NCI-H2029 treated with DMSO at 0.1 percent for 48 hours (cell line): ENCODE measurements around the gene CMC4.

Experiments used
- DNase-seq: peaks from one replicate; lab custom pipeline; 2025; lab: John Stamatoyannopoulos, UW

CMC4 gene, protein sequence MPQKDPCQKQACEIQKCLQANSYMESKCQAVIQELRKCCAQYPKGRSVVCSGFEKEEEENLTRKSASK

DNA sequence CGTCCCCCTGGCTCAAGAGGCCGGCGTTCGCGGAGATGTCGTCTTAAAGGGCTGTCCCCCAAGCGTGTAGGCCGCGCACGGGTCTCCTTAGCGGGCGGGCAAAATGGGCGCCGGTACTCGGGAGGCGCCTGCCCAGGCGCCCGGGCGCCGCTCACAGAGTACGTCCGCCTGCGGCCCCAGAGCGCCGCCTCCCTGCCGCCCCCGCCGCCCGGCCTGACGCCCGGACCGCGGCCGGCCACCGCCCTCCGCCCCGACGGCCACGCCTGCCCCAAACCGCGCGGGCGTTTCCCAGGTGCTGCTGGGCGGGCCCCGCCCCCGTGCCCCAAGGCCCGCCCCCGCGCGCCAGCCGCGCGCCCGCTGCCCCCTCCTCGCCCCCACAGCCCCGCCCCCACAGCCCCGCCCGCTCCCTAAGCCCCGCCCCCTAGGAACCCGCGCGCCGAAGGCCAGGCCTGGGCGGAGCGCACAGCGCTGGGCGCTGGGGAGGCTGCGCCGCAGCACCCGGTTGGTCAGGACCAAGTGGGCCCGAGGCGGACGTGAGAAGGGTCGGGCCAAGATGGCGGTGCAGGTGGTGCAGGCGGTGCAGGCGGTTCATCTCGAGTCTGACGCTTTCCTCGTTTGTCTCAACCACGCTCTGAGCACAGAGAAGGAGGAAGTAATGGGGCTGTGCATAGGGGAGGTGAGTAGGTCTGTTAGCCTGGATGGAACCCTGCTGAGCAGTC lies at the start of gene CMC4, which contains the start of the genes BRCC3 and MTCP1:
Gene CMC4 (minus strand): TSS at position 162 of the 719 bp plus-strand sequence. CDS start 7,113 bp downstream, outside the sequence.
Gene BRCC3 (plus strand): TSS at position 534 of the 719 bp plus-strand sequence. CDS start 20 bp downstream, at position 554.
Gene MTCP1 (minus strand): TSS at position 162 of the 719 bp plus-strand sequence. CDS start 5,126 bp downstream, outside the sequence.
- DNase-seq: peak; percentile 49

DNA sequence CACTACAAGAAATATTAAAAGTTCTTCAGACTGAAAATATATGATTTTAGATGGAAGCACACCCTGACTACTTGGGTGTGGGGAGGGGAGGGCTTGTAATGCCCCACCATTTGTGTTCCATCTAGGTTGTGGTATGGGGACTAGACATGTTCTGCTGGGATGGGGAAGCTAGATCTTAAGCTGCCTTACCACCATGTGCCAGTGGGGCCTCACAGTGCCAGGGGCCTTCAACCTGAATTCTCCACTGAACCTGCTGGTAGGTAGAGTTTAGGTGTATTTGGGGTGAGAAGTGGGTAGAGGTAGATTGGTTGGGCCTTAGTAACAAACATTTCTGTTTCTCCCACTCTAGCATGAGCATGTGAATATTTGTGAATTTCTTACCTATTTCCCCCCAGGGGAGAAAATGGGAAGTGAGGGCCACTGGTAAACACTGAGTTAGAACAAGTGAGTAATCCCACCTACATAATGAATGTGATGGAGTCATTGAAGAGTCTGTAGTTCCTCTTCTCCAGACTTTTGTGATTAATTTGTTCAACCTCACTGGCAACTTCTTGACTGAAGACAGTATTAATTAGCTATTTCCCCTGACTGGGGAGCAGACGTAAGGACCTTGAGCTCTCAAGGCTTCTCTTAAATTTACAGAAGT lies 44.4 kb upstream of the CMC4 start:
- no peak for DNase-seq

DNA sequence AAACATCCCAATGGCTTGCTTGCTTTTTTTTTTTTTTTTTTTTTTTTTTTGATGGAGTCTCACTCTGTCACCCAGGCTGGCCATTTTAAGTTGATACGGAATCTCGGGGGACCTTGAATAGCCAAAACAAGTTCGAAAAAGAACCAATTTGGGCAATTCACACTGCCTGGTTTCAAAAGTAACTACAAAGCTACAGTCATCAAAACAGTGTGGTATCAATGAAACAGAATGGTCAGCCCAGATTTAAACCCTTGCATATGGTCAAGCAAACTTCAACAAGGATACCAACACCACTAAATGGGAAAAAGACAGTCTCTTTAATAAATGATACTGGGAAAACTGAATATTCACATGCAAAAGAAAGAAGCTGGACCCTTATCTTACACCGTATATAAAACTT lies 42.2 kb upstream of the CMC4 start:
- DNase-seq: no peak

DNA sequence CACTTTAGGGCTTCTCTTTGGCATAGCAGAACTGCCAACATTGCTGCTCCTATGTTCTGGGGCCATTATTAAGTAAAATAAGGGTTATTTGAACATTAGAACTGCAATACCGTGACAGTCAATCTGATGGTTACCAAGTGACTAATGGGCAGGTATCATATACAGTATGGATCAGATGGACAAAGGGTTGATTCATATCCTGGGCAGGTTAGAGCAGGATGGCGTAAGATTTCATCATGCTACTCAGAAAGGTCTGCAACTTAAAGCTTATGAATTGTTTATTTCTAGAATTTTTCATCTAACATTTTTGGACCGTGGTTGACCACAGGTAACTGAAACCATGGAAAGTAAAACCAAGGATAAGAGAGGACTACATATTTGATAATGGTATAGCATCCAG lies 41.2 kb upstream of the CMC4 start:
- DNase-seq: no peak

GRCh38 chrX:155108427-155108826 lies 37.5 kb upstream of the CMC4 start:
- DNase-seq: no peak

- DNase-seq: no peak
These were observed 35.0 kb upstream of the CMC4 start for GRCh38 chrX:155105919-155106318.

DNA sequence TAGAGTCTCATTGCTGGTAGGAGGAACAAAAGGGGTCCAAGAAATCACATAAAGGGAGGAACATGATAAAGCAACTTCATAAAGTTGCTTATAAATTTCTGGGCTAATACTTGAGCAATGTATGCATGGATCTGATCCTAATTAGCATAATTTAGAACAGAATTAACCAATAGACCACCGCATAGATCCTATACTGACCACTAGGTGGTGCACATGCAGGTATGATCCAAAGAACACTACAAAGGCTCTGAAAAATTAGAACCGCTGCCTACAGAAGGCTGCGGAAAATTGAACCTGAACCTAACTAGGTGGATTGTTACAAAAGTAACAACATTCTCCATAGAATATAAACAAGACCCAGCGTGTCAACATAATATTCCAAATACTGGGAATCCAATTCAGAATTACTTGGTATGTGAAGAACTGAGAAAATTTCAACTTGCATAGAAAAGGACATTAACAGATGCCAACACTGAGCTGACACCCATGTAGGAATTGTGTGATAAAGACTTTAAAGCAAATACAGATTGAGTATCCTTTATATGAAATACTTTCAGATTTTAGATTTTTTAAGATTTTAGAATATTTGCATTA lies 23.6 kb upstream of the CMC4 start:
- DNase-seq: peak; percentile 23

DNA sequence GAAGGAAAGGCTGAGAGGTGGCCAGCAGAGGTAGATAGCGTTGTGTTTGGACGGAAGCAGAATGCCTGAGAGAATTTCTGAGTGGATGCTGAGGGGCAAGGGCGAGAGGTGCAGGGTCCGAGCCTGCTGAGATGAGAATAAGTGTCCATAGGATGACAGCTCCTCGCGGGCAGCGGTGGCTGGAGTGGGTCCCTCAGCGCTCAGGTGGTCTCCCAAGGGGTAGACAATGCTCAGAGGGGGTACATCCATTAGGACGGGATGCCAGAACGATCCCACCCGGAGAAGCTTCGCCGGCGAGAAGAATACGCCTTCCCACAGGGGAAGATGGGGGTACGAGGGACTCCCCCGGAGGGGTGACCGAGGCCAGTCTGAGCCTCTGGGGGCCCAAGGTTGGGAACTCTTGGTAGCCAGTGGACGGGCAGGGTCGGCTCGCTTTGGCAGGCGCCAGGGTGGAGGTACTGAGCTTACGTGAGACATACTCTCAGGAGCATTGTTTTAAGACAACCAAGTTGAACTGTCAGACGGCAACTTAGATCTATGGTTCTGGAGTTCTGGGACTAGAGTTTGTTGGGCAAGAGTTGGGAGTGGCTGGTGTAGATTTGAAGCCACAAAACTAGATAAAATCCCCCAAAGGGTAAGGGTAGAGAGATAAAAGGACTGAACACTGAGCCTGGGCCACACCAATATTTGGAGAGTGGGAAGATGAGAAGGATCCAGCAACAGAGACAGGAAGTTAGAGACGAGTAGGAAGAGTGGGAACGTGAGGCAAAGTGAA lies 16.2 kb upstream of the CMC4 start:
- no peak for DNase-seq

DNA sequence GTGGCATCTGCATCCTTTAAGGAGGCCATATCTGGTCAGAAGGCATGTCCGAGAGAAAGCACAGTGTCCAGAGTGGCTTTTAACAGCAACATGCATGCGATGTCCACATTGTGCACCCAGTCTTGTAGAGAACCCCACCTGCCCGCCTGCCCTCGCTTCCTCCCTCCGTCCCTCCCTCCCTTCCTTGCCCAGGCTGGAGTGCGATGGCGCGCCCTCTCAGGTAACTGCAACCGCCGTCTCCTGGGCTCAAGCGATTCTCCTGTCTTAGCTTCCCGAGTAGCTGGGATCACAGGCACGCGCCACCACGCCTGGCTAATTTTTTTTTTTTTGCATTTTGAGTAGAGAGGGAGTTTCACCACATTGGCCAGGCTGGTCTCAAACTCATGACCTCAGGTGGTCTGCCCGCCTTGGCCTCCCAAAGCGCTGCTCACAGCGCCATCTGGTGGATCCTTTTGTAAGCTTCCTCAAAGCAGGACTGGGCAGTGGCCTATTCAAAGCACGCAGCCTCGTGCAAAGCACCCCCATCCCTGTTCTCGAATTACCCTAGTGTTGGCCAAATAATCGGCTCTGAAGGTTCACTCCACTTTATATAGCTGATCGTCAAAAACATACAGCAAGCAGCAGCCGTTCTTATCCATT lies 15.4 kb upstream of the CMC4 start:
- no peak for DNase-seq

GRCh38 chrX:155071694-155072280 lies 851 bp upstream of the CMC4 start:
- DNase-seq: no peak

DNA sequence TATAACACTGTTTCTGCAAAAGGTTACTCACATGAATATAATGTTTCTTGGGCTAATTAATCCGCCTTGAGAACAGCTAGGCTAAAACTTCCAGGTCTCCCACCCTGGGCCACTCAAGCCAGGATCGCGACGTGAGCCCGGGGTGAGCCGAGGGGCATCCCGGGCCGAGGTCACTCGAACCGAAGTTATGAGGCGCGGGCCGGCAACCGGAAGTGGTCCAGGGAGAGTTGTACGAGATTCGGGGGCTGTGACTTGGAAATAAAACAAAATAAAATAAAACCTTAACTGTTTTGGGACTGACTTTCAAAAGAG lies 317 bp downstream of the CMC4 start:
- DNase-seq: no peak

DNA sequence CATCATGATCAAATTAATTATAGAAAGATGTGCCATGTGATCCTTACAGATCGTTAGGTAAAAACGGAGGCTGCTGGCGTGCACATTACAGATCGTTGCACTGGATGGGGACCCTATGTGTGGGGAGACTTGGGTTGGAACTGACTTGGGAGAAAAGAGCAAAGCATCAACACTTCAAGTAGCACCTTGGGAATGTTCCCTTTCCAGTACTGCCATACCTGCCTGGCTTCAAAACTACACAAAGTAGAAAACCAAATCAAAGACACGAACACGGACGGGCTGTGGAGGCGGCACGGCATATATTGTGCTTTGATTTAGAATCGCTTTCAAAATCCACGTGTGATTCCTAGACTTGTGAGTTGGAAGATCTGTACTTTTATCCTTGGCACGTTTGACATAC lies 898 bp downstream of the CMC4 start:
- DNase-seq: no peak

GRCh38 chrX:155069414-155069813 lies 1.5 kb downstream of the CMC4 start:
- no peak for DNase-seq

DNA sequence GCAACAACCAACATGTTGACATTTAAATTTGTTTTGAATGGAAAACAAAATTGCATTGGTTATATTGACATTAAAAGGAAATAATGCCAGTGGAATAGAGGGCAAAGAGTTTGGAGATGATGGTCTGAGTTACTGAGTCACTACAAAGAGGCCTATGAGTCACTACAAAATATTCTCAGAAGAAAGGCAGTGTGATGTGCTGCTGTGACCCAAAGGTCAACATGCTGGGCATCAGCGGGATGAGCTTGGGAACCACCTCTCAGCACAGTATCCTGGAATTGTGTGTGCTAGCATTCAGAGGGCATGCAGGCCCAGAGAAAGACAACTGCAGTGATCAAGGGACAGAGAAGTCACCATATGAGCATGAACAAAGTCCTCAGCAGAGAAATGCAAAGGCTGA lies 2.8 kb downstream of the CMC4 start:
- DNase-seq: no peak

DNA sequence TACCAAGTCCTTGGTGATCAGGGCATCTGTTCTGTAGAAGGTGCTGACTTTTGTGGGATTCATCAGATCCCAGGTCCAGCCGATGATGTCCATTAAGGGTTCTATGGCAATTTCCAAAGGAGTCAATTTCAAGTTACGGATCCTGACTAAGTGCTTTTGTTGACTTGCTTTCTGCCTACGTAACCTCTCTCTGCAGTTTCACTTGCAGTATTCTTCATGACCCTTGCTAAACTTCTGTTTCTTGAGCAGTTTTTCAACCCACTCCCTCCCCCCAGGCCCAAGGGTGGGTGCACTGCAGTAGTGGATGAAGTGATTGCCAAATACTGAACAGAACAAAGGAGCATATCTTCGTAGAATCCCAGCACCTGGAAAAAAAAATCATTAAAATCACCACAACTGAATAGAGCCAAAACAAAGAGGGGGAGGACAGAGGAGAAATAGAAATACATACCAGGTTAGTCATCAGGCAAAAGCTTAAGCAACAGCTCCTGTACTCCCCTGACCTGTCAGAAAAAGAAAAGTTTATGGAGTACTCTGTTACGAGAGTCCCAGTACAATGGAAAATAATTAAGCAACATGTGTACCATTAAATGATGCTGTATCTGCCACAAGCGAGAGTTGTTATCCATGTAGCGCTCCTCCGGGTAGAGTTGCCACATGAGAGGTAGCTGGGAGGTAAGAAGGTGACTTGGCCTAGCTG lies 5.8 kb downstream of the CMC4 start:
- no peak for DNase-seq

GRCh38 chrX:155061760-155062159 lies 9.2 kb downstream of the CMC4 start:
- no peak for DNase-seq

- DNase-seq: no peak
These were observed 13.8 kb downstream of the CMC4 start for GRCh38 chrX:155056877-155057792.

DNA sequence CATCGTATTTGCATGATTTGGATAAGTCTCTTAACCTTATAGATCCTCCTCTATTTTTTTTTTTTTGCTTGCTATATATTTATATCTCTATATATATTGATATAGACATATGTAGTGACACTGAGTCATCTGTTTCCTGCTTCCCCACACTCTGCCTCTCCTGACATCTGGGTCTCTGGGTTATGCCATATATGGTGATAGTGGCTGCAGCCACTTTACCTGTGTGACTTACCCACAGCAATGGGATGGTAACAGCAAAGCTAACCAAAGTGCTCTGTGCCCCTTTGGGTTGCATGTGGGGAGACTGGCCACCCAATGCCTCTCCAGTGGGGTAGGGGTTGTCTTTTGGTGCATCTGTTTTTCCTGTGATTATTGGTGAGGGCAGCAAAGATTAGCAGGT lies 14.5 kb downstream of the CMC4 start:
- no peak for DNase-seq

GRCh38 chrX:155055494-155055893 lies 15.4 kb downstream of the CMC4 start:
- no peak for DNase-seq

DNA sequence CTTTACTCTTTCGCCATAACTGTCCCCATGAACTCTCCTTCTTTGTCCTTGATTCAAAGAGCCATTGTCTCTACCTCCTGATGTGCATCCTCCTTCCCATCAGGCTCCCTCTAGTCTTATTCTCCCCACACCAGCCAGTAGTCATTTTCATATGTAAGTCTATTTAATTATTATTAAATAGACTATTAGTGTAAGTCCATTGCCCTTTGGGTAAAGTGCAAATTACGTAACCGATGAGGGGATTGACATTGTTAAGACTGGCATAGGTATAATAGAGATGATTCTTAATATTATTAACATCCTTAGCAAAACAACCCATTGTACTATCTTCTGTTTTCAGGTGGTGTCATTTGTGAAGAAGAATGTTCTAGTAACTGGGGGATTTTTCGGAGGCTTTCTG lies 16.7 kb downstream of the CMC4 start:
- no peak for DNase-seq
